Activated CD8-positive, alpha-beta memory T cell treated with anti-CD3 and anti-CD28 coated beads, Interleukin-2, amount 50 U/mL, for 1 hour (primary cell): ENCODE results near the gene CHRM3.

ENCODE experiments used
- DNase-seq: peaks from one replicate; pipeline ENCODE4 v3.0.0-alpha.2; 2020; ENCODE audit errors: extremely low read depth

Gene CHRM3

DNA sequence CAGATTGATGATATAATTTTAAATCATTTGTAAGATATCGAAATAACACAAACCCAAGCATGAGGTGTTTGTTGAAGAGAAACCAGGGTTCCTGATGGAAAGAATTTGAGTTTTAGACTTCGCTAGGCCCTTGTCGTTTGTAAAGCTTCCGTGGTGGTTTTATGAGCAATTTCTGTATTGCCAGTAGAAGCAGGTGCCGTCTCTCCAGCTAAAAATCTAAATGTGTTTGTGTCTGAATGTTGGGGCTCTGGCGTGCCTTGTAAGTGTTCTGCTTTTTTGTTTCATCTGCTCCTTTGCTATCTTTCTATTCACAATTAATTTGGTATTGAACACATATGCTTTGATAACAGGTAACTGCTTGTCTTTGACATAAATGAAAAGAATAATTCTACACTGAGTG, 27.5 kb downstream of the CHRM3 start:
- DNase-seq: no peak

DNA sequence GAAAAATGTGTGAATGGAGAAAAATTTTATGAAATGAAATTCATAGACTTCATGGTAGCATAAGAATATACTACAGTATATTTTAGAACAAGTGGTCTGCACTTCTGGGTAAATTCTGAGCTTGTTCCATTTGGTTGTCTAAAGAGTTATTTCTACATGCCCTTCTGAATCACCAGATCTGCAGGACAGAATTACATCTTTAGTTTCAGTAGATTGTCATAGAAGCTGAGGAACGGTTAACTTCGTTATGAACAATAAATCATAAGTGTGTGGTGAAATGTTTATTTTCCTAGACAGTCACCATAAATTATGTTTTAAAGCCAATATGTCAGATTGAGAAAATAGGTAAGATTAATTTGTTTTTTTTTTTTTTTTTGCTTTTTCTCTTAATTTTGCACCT, 30.9 kb downstream of the CHRM3 start:
- DNase-seq: no peak

DNA sequence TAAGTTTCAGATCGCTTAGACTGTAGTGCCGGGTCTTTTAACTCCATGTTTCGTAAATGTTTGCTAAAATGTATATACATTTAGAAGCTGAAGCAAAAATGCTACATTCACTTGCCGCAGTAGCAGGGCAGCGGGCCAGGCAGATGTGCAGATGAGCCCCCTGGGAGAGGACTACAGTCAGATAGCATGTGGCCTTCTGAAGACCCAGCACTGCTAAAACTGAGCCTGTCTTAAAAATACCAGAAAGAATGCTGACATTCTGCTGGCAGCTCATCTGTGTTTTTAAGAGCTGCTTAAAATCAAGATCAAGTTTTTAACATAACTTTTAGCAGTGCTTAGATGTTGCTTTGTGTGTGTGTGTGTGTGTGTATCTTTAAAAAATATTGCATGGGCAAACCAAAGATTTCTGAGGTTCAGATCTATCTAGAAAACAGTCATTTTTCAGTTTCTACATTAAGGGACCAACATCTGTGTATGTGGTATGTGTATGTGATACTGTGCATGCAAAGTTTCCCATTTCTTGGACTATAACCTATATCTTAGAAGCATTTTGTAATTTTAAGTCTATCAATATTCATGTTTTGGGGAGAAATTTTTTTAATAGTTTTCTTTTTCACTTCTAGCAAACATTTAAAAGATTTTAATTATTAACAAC, 31.7 kb downstream of the CHRM3 start:
- no peak for DNase-seq

DNA sequence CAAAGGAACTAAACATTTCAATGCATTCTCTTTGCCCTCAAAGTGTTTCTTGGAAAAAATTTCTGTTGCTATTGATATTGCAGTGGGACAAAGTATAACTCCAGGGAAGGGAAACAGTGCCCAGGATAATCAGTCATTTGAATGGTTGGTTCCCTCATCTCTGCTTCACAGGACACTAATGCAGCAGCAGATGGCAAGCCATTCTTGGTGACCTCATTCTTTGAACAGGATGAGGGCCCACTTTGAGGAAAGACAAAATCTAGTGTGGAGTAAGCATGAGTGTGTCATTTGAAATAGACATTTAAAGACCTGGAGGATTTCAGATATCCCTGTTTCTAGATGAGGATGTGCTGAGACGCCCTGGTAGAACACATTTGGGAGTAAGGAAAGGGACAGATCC, 32.3 kb downstream of the CHRM3 start:
- no peak for DNase-seq

DNA sequence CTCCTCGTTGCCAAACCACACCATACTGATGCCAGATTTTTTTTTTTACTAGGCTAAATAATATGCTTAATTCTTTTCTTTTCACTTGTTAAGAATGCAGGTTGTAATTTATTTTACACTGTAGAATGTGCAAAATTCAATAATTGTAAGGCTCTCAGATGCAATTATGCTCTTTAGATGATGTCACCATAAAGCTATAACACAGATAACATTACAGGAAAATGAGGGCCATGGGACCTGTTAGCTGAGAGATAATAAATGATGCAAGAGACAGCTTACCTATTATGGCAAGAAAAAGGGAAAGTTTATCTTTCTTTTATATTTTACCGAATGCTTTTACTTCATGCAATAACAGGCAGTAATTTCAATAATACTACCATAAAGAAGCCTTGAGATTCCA, 35.4 kb downstream of the CHRM3 start:
- no peak for DNase-seq

DNA sequence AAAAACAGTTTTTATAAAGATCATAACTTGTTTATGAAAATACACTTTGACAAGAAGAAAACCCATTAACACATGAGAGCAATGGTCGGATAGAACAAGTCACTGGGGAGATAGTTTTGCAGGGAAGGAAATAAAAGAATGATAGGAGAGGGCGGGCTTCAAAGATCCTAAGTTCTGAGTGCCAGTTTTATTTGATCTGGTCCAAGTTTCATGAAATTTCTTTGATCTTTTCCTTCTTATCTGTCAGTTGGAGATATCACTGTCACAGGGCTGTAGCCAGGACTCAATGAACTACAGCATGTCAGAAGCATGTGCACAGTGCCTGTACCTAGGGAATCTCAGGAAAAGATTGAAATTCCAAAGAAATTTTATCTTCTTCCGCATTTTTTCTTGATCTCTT, 36.5 kb downstream of the CHRM3 start:
- no peak for DNase-seq

DNA sequence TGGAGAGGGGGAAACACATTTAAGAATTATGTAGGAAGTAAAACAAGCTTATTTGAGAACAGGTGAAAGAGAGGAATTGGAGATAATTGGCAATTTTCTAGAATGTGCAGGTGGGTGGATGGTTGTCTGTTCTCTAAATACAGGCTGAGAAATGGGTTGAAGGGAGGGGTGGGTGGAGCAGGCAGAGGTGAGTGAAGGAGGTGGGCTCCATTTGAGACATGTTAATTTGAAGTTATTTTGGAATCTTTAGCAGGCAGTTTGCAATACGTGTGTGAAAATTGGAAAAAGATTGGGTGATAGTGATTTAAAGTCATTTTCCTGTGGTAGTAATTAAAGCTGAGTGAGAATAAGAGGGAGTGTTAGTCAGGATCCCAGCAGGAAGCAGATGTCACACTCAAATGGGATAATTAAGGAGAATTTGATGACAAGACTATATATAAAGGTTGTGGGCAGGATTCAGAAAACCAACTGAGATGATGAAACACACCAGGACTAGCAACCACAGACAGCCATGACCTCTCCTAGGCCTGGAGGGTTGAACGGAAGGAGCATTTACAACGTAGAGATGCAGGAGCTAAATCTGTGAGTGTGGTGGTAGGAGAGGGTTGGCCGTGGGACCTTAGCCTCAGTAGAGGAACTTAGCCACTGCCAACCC, 40.6 kb downstream of the CHRM3 start:
- no peak for DNase-seq

DNA sequence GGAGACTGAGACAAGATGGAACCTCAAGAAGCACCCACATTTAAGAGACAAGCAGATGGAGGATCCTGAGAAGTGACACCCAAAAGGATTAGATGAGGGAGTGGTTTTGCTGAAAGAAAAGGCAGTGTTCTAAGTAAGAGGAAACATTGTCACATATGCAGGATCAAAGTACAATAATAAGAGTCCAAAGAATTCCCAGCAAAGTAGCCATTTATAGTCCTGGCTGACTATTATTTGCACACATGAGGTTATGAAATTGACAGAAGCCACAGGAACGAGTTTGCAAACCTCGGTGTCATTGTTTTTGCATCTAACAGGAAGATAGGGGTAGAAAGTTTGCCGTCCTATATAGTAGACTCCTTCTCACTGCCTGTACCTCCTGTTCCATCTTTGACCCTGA, 41.3 kb downstream of the CHRM3 start:
- no peak for DNase-seq

DNA sequence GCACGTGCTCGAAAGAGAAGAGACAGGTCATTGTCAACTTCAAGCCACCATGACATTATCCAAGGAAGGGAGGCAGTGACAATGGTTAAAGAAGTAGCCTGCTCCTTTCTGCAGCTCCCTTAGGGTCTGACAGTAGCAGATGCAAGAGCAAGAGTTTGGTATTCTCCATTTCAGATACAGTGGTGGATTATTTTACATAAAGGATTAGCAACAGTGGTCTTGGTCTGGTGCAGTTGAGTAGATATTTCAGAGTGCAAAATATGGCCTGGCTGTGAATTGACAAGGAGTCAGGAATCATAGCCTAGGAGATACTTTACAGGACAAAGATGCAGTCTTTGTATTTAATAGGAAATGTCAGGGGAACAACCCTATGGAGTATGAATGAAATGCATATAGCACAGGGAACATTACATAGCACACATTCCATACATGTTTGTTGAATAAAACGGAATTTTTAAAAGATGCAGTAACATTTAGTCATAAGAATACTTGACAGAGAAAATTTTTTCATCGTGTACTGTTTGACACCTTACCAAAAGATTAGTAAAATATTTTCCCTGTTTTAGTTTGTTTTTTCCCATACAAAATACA, 41.8 kb downstream of the CHRM3 start:
- DNase-seq: no peak

DNA sequence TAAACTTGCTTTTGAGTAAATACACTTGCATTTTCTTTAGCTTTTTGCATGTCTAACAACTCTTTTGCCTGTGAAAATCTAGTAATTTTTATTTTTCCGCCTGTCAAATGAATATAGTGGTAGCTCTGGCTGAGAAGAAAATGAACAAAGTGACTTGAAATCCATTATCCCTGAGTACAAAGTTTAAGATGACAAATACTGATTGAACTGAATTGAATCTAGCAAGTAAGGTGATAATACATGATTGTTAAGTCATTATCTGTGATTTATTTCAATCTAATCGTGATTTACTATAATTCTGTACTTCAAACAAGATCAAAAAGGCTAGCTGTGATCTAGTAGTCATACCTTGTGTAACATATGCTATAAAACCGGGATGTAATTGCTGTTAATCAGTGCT, 42.8 kb downstream of the CHRM3 start:
- DNase-seq: no peak

DNA sequence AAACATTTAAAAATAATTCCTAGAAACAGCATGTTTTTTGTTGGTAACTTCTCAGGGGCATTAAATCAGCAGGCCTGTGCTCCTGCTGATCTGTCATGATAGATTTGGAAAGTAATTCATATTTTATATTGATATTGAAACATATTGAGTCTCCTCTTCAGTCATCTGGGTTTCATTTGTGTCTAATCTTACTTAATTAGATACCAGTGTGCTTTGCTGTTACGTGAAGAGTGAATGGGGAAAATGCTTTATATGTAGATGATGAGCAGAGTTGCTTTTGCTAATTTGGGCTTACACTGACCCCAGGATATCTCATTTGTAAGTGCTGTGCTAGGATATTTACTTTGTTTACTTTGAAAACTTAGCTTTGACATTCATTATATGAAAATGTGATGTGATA, 45.9 kb downstream of the CHRM3 start:
- no peak for DNase-seq

DNA sequence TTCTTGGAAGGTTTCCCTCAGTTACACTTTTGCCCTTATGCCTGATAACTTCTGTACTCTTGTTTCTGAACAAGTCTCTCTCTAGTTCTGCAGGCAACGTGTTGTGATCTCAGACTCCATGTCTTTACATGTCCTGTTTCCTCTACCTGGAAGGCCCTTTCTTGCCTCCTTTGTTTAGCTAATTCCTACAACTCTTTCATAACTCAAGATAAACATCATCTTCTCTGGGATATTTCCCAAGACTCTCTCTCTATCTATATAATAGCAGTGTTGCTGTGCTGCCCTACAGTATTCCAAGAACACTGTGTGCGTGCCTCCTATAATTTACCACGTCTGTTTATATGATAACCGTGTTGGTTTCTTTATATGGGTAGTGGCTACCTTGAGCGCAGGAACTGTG, 47.8 kb downstream of the CHRM3 start:
- no peak for DNase-seq
